Vagina (tissue), 2 donors: ENCODE measurements around the gene CHRNG. TPM values are rescaled to one million over a fixed set of nuclear protein-coding genes. Genes with fewer than 3 reads are reported as not detected.

Source experiments
- DNase-seq, 2 donors: peaks; one replicate each; pipeline ENCODE4 v3.0.0-alpha.2; 2017; ENCODE audit errors: extremely low spot score in 2 of 2
- H3K27ac ChIP-seq: fragments of 200-600 bp; sonication (generic); one replicate; pipeline ENCODE4 v1.5.1; 2019
- H3K27me3 ChIP-seq: fragments of 200-600 bp; sonication (generic); one replicate; pipeline ENCODE4 v1.5.1; 2019
- H3K36me3 ChIP-seq, 2 donors: fragments of 200-600 bp; sonication (generic); one replicate each; pipeline ENCODE4 v1.5.1; 2017 to 2019
- H3K4me1 ChIP-seq: fragments of 200-600 bp; sonication (generic); one replicate; pipeline ENCODE4 v1.5.1; 2019
- H3K4me3 ChIP-seq, 2 donors: fragments of 200-600 bp; sonication (generic); 1 replicate in 1 of 2; 2 replicates in 1 of 2; pipeline ENCODE4 v1.5.1; 2016 to 2019
- H3K9me3 ChIP-seq: fragments of 200-600 bp; sonication (generic); one replicate; pipeline ENCODE4 v1.5.1; 2019
- CTCF ChIP-seq, 3 experiments: fragments of 450-650 bp in 2 of 3; fragments of 200-600 bp in 1 of 3; sonication (generic) in 1 of 3; IDR thresholded peaks; one replicate each; pipeline ENCODE4 v1.5.1; 2017 to 2019; ENCODE audit warnings: antibody characterized with exemption in 3 of 3, mild to moderate bottlenecking in 2 of 3, moderate library complexity in 2 of 3
- POLR2A ChIP-seq, 2 donors: fragments of 450-650 bp; IDR thresholded peaks; one replicate each; pipeline ENCODE4 v1.6.1; 2017; ENCODE audit warnings: antibody characterized with exemption in 2 of 2, mild to moderate bottlenecking in 2 of 2, moderate library complexity in 2 of 2
- POLR2AphosphoS5 ChIP-seq, 2 donors: sonication (generic); formaldehyde crosslinking; IDR thresholded peaks; one replicate each; pipeline ENCODE4 v1.9.0; 2017; ENCODE audit warnings: antibody characterized with exemption in 2 of 2, mild to moderate bottlenecking in 2 of 2, low read depth in 1 of 2; ENCODE audit not compliant: insufficient read depth in 1 of 2
- intact Hi-C: fragments of 100-400 bp; cut with DNase I; formaldehyde crosslinking; loops from one replicate; pipeline ENCODE4 v1.15.1; 2023
- total RNA-seq: library from RNA; depleted of rRNA; stranded (reverse); fragments of >200 nt; gene quantifications from one replicate; pipeline ENCODE4 v1.2.3, GENCODE V29; 2016

CHRNG gene
- total RNA-seq, 1 donor from 2014 or later, result not detected

DNA sequence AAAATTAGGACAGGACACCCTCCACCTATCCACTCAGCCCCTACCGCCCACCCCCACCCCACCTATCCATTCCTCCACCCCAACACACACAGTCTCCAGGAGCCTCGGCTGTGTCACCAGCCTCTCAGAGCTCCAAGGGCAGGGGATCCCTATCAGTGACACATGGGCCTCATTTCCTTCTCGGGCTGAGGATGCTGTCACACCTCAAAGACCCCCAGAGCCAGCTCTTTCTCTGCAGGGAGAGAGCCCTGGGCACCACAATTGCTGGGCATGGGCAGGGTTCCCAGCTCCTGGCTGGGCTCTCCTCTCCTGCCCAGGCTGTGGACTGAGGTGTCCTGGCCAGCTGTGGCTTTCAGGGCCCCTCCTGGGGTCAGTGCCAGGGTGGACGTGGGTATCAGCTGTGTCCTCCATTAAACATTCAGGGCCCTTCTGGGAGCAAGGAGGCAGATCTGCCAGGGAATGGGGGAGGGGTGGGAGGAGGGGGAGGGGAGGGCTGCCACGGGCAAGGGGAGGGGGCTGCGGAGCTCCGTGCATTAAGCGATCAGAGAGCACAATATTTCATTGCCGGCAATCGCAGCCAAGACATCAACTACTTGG, 37.6 kb upstream of the CHRNG start:
- TF ChIP-seq POLR2A (IDR thresholded peaks at IDR 0.05) (no peak), CTCF (IDR thresholded peaks at IDR 0.05) (no peak), POLR2AphosphoS5 (IDR thresholded peaks at IDR 0.05; ENCODE audit: insufficient read depth in 1 of 2, low read depth in 1 of 2) (no peak)
- no peaks in the 10 kb centered on the region for H3K27me3 ChIP-seq

GRCh38 chr2:232502511-232502910, 37.0 kb upstream of the CHRNG start:
- Histone ChIP-seq H3K4me1 (peaks cover 16% of the 10 kb centered on the region), H3K4me3 (peak overlapping the region; percentile 36 to 51), H3K27me3 (no peaks in the 10 kb centered on the region), H3K9me3 (no peaks in the 10 kb centered on the region), H3K36me3 (no peaks in the 10 kb centered on the region), H3K27ac (no peak overlapping the region)
- TF ChIP-seq POLR2AphosphoS5 (IDR thresholded peaks at IDR 0.05; ENCODE audit: insufficient read depth in 1 of 2, low read depth in 1 of 2) (no peak), CTCF (IDR thresholded peaks at IDR 0.05) (no peak), POLR2A (IDR thresholded peaks at IDR 0.05) (no peak)
- intact Hi-C loops, result no loop called here
- DNase-seq, result no peak

More for the DNA sequence above, 37.6 kb upstream of the CHRNG start:
- no peak overlapping the region for H3K27ac ChIP-seq
- DNase-seq, result no peak
- H3K36me3 ChIP-seq, result no peaks in the 10 kb centered on the region
- H3K4me1 ChIP-seq, result peaks cover 16% of the 10 kb centered on the region
- H3K4me3 ChIP-seq, result no peak overlapping the region
- intact Hi-C loops, result no loop called here
- H3K9me3 ChIP-seq, result no peaks in the 10 kb centered on the region

DNA sequence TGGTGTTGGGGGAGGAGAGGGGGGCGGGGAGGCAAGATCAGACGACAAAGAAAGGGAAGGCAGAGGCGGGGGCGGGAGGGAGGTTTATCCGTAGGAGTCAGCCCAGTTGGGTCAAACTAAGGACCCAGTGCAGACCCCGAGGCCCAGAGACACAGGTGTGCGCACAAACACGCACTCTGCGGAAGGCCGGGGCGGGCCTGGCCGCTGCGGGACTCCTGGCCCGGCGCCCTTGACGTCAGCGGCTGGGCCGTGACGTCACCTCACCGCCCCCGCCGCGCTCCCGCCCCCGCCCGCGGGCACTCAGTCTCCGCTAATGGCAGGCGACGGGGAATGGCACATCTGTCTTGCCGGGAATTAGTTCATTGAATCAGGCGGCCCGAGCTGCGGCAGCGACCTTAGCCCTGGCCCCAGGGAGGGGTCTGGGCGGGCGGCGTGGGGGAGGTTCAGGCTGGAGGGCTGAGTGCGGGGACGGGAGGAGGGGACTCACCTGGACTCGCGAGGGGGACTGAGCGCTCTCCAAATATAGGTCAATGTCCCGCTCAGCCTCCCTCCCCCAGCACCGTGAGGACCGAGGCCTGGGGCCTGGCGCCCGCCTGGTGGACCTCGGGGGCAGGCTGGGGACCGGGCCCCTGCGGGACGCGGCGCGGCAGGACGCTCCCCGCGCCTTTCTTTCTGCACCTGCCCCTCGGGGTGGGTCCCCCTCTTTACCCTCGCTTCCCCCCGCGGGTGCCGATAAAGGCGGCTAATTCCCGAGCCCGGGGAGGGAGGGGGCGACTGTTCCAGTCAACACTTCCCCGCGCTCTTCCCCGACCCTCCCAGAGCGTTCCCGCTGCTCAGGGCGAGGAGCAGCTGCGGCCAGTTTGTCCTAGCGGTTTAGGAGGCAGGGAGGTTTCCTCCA, 36.3 kb upstream of the CHRNG start:
- no peak for TF ChIP-seq CTCF (IDR thresholded peaks at IDR 0.05)
- TF ChIP-seq POLR2AphosphoS5 (IDR thresholded peaks at IDR 0.05; ENCODE audit: insufficient read depth in 1 of 2, low read depth in 1 of 2), result no peak
- TF ChIP-seq POLR2A (IDR thresholded peaks at IDR 0.05), result no peak
- no peaks in the 10 kb centered on the region for H3K36me3 ChIP-seq
- H3K27ac ChIP-seq, result no peak overlapping the region
- intact Hi-C loops, result no loop called here
- H3K4me3 ChIP-seq, result peak overlapping the region; percentile 36 to 51
- H3K9me3 ChIP-seq, result no peaks in the 10 kb centered on the region
- H3K27me3 ChIP-seq, result no peaks in the 10 kb centered on the region
- H3K4me1 ChIP-seq, result peaks cover 16% of the 10 kb centered on the region
- DNase-seq, result no peak

- no peaks in the 10 kb centered on the region for H3K27me3 ChIP-seq
- DNase-seq, result no peak
- no peak overlapping the region for H3K27ac ChIP-seq
- no peaks in the 10 kb centered on the region for H3K36me3 ChIP-seq
- H3K9me3 ChIP-seq, result no peaks in the 10 kb centered on the region
- peak overlapping the region; percentile 36 to 51 for H3K4me3 ChIP-seq
- intact Hi-C loops, result no loop called here
- peaks cover 16% of the 10 kb centered on the region for H3K4me1 ChIP-seq
- TF ChIP-seq POLR2A (IDR thresholded peaks at IDR 0.05) (no peak), POLR2AphosphoS5 (IDR thresholded peaks at IDR 0.05; ENCODE audit: insufficient read depth in 1 of 2, low read depth in 1 of 2) (no peak), CTCF (IDR thresholded peaks at IDR 0.05) (no peak)
Observed at GRCh38 chr2:232503809-232504323, 35.6 kb upstream of the CHRNG start.
